ENCODE data around the gene EIF2A. TPM values are rescaled to one million over a fixed set of nuclear protein-coding genes. Genes with fewer than 3 reads are reported as not detected.
A peak's percentile ranks its signal among the peaks of the same experiment; 100 is the strongest.

EIF2A gene
- total and polyA plus RNA-seq, 9 of the 15 experiments (the other 6 are each of a cell fraction or from before 2014, with no cell fraction given): 106 to 192 (median 168) TPM

- in situ Hi-C loops (cut with MboI): no loop called here
- H3K27me3 ChIP-seq (ENCODE audit: control insufficient read depth in 2 of 2, insufficient read depth in 2 of 2, low read length in 2 of 2): no peaks in the 10 kb centered on the region
- no peak overlapping the region for H3K9ac ChIP-seq (ENCODE audit: insufficient read depth in 1 of 2, low read depth in 2 of 2, low read length in 2 of 2)
- H3K9me1 ChIP-seq (ENCODE audit: control insufficient read depth, insufficient read depth, low read length): no peaks in the 10 kb centered on the region
- 33% methylated on average over 1 of the region's 1 CpG for WGBS (ENCODE audit: insufficient coverage, low coverage, missing lambda C conversion rate)
- H3K4me2 ChIP-seq (ENCODE audit: insufficient read depth, low read length): no peak overlapping the region
- H3K4me3 ChIP-seq: no peak overlapping the region
- peaks cover 82% of the 10 kb centered on the region for H3K79me2 ChIP-seq (ENCODE audit: control insufficient read depth, insufficient read depth, low read length)
- DNase-seq (ENCODE audit: extremely low read depth in 1 of 4, low spot score in 3 of 4): no peak
- H3K4me1 ChIP-seq (replicated peaks in 1 of 2; ENCODE audit: control insufficient read depth in 2 of 2, insufficient read depth in 2 of 2, low read length in 2 of 2): peaks cover 6 to 12% of the 10 kb centered on the region in 2 experiments; a peak in 4 of 5 replicates
- ChIA-PET POLR2A (interaction anchor here (0.8 to 1.3 kb wide), 2 partner anchors 9 to 13 kb away, joined by 3 to 4 read pairs; partner anchors contain the start of gene SELENOT), CTCF (ENCODE audit: low intra/inter-chr PET ratio) (no interaction called here)
- H3K27ac ChIP-seq (ENCODE audit: extremely low read depth, low read depth, low read length): 0 out of 3 replicates have a peak overlapping the region, but pooled peaks have one; percentile 17
- intact Hi-C loops (cut with micrococcal nuclease): no loop called here
- peaks cover 51% of the 10 kb centered on the region for H3K36me3 ChIP-seq (ENCODE audit: control insufficient read depth, insufficient read depth, low read length)
- H2AFZ ChIP-seq (ENCODE audit: low read depth, low read length): no peak overlapping the region
- peaks cover 9% of the 10 kb centered on the region; the same call in 1 of the 2 replicates for H4K20me1 ChIP-seq (replicated peaks; ENCODE audit: control insufficient read depth, insufficient read depth, low read length)
- FAIRE-seq: no peak
- no peaks in the 10 kb centered on the region for H3K9me3 ChIP-seq (replicated peaks; ENCODE audit: control insufficient read depth, insufficient read depth, low read depth, low read length)
- no peak for ATAC-seq
- BruUV-seq (replicated peaks): no TSS peak
- TF ChIP-seq ZNF239 (CRISPR knock-in tag; IDR thresholded peaks at IDR 0.05) (no peak), CC2D1A (IDR thresholded peaks at IDR 0.05) (no peak), BCL6 (CRISPR knock-in tag; IDR thresholded peaks at IDR 0.05) (no peak), ETV1 (tag; conservative IDR thresholded peaks at IDR 0.05; ENCODE audit: low read depth) (no peak), U2AF1 (optimal IDR thresholded peaks at IDR 0.05; ENCODE audit: low read depth, low read length) (no peak), ZNF586 (CRISPR knock-in tag; conservative IDR thresholded peaks at IDR 0.05) (no peak), DACH1 (IDR thresholded peaks at IDR 0.05; ENCODE audit: partially characterized antibody) (no peak), GTF2A2 (tag; IDR thresholded peaks at IDR 0.05) (no peak)
- TF ChIP-seq, protein P1, sequence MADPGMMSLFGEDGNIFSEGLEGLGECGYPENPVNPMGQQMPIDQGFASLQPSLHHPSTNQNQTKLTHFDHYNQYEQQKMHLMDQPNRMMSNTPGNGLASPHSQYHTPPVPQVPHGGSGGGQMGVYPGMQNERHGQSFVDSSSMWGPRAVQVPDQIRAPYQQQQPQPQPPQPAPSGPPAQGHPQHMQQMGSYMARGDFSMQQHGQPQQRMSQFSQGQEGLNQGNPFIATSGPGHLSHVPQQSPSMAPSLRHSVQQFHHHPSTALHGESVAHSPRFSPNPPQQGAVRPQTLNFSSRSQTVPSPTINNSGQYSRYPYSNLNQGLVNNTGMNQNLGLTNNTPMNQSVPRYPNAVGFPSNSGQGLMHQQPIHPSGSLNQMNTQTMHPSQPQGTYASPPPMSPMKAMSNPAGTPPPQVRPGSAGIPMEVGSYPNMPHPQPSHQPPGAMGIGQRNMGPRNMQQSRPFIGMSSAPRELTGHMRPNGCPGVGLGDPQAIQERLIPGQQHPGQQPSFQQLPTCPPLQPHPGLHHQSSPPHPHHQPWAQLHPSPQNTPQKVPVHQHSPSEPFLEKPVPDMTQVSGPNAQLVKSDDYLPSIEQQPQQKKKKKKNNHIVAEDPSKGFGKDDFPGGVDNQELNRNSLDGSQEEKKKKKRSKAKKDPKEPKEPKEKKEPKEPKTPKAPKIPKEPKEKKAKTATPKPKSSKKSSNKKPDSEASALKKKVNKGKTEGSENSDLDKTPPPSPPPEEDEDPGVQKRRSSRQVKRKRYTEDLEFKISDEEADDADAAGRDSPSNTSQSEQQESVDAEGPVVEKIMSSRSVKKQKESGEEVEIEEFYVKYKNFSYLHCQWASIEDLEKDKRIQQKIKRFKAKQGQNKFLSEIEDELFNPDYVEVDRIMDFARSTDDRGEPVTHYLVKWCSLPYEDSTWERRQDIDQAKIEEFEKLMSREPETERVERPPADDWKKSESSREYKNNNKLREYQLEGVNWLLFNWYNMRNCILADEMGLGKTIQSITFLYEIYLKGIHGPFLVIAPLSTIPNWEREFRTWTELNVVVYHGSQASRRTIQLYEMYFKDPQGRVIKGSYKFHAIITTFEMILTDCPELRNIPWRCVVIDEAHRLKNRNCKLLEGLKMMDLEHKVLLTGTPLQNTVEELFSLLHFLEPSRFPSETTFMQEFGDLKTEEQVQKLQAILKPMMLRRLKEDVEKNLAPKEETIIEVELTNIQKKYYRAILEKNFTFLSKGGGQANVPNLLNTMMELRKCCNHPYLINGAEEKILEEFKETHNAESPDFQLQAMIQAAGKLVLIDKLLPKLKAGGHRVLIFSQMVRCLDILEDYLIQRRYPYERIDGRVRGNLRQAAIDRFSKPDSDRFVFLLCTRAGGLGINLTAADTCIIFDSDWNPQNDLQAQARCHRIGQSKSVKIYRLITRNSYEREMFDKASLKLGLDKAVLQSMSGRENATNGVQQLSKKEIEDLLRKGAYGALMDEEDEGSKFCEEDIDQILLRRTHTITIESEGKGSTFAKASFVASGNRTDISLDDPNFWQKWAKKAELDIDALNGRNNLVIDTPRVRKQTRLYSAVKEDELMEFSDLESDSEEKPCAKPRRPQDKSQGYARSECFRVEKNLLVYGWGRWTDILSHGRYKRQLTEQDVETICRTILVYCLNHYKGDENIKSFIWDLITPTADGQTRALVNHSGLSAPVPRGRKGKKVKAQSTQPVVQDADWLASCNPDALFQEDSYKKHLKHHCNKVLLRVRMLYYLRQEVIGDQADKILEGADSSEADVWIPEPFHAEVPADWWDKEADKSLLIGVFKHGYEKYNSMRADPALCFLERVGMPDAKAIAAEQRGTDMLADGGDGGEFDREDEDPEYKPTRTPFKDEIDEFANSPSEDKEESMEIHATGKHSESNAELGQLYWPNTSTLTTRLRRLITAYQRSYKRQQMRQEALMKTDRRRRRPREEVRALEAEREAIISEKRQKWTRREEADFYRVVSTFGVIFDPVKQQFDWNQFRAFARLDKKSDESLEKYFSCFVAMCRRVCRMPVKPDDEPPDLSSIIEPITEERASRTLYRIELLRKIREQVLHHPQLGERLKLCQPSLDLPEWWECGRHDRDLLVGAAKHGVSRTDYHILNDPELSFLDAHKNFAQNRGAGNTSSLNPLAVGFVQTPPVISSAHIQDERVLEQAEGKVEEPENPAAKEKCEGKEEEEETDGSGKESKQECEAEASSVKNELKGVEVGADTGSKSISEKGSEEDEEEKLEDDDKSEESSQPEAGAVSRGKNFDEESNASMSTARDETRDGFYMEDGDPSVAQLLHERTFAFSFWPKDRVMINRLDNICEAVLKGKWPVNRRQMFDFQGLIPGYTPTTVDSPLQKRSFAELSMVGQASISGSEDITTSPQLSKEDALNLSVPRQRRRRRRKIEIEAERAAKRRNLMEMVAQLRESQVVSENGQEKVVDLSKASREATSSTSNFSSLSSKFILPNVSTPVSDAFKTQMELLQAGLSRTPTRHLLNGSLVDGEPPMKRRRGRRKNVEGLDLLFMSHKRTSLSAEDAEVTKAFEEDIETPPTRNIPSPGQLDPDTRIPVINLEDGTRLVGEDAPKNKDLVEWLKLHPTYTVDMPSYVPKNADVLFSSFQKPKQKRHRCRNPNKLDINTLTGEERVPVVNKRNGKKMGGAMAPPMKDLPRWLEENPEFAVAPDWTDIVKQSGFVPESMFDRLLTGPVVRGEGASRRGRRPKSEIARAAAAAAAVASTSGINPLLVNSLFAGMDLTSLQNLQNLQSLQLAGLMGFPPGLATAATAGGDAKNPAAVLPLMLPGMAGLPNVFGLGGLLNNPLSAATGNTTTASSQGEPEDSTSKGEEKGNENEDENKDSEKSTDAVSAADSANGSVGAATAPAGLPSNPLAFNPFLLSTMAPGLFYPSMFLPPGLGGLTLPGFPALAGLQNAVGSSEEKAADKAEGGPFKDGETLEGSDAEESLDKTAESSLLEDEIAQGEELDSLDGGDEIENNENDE (IDR thresholded peaks at IDR 0.05; ENCODE audit: low read depth, low read length): no peak
These were observed 65.9 kb downstream of the EIF2A start for GRCh38 chr3:150612494-150612893.
